CD4-positive, alpha-beta T cell treated with Interleukin-4 for 4 hours (primary cell): Measurements from ENCODE around the gene ANGPTL2.
"Not testable (repeated sequence)": the region's sequence is repeated elsewhere in the genome, so short reads cannot be mapped to it uniquely, and the experiment has no call there.

Source experiments
- DNase-seq: peaks from one replicate; pipeline ENCODE4 v3.0.0-alpha.2; 2020

ANGPTL2 gene

DNA sequence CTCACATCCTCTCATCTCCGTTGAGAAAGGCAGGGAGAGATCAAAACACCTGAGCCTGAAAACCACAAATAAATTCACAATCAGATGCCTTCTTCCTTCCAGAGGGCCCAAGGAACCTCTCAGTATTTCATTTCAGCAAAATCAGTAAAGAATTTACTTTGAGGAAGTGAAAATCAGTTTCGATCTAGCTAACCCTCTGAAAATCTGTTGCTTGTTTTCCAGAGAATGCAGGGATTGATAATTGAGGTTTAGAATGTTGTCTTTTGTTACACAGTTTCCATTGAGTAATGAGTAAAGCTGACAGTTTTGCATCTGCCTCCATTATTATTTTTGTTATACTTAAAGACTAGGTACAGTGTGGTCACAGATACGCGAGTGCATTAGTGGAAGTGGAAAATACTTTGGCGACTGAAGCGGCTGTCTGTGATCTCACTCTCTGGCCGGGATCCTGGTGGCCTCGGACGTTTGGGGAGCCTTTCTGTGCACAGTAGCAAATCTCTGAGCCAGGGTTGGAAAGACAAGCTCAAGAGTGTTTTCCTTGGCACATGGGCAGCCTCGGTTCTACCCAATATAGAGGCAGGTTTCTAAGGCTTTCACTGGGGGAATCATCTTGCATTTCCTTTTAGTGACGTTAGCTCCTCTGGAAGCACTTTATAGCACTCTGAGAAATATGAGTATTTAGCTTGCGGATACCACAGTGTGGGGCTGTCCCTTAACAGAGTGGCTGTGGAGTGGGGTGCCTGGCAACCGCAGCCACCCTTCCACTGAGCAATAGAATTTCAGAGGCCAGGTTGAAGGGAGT is 32.2 kb upstream of the ANGPTL2 start:
- no peak for DNase-seq

DNA sequence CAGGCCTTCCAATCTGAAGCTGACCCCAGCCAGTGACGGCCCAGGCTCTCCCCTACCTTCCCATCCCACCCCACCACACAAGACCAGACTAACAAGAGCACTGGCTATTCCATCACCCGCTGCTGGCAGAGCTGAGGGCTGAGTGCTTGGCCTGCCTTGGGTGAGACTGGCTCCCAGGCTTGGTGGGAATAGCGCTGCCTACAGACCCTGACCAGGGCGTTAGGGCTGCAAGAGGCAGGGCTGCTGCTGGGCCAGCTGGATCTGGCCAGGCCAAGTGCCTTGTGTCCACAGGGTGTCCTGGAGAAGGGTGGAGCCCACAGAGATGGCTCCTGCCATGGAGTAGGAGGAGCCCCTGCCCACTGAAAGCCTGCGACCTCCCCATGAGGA is 31.6 kb upstream of the ANGPTL2 start:
- DNase-seq = no peak

DNA sequence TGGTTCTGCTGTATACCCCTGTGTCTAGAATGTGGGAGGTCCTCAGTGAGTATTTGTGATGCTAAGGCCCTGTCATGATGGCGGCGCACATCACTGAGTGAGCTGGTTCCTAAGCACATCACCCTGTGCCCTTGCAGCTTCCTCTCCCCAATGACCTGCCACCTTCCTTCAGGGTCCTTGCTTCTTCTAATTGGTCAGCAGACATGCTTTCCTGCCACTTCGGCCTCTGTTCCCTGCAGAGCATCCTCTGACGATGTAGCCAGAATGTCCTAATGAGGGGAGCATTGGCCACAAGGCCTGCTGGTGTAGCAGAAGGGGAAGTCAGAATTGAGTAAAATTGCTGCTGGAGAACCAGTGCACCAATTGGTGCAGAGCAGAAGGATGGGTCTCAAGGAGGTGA is 31.1 kb upstream of the ANGPTL2 start:
- DNase-seq = no peak

GRCh38 chr9:127149463-127150390 is 27.3 kb upstream of the ANGPTL2 start:
- DNase-seq = no peak

- DNase-seq = no peak
Measured at GRCh38 chr9:127149010-127149409, 26.6 kb upstream of the ANGPTL2 start.

- no peak for DNase-seq
Measured at GRCh38 chr9:127148014-127148413, 25.6 kb upstream of the ANGPTL2 start.

DNA sequence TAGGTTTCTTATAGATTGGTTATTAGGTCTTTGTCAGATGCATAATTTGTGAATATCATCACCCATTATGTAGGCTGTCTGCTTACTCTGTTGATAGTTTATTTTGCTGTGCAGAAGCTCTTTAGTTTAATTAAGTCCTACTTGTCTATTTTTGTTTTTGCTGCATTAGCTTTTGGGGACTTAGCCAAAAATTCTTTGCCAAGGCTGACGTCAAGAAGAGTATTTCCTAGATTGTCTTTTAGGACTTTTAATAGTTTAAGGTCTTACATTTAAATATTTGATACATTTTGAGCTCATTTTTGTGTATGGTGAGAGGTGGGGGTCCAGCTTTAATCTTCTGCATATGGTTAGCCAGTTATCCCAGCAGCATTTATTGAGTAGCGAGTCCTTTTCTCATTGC is 24.8 kb upstream of the ANGPTL2 start:
- no peak for DNase-seq

- DNase-seq = not testable (repeated sequence)
Measured at GRCh38 chr9:127146841-127147240, 24.4 kb upstream of the ANGPTL2 start.

DNA sequence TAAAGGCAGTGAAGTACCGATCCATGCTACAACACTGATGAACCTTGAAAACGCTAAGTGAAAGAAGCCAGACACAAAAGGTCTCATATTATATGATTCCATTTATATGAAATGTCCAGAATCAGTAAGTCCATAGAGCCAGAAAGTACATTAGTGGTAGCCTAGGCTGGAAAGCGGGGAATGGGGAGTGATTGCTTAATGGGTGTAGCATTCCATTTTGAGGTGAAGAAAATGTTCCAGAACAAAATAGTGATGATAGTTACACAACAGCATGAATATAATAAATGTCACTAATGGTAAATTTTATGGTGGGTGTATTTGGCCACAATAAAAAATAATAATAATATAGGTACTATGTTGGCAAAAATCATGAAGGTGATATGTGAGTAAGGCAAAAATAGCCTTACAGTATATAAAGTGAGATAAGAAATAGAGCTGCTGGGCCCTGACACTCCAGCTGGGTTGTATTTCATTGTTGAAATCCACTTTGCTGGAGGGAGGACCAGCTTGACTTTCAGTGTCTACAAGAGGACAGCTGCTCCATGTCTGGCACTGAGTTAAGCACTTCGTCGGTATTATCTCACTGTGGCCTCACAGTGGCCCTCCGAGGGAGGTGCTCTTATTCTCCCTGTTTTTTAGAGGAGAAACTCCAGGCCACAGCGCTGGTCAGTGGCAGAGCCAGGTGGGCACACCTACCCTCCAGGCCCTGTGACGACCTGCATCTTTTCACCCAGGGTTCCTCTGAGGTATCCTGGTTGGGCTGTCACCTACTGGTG is 22.4 kb upstream of the ANGPTL2 start:
- DNase-seq = no peak

- DNase-seq = no peak
Measured at GRCh38 chr9:127143920-127144465, 21.6 kb upstream of the ANGPTL2 start.

DNA sequence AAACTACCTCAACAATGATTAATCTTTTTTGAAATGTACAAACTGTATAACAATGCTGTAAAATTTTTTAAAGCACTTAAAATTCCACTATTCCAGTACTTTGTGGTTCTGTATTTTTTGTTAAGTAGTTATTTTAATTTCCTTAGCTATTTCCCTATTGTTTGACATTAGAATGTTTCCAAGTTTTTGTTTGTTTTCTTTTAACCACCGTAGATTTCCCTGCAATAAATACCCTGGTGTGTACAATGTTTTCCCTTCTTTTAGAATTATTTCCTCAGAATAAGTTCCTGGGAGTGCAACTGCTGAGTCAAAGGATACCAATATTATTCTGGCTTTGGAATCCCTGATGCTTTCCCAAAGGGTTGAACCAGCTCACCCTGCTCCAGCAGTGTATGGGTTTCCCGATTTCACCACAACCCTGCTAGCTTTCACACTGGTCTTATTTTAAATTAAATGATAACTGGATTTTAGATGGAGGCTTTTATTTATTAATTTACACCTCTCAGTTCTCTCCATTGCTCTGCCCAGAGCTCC is 20.6 kb upstream of the ANGPTL2 start:
- no peak for DNase-seq

DNA sequence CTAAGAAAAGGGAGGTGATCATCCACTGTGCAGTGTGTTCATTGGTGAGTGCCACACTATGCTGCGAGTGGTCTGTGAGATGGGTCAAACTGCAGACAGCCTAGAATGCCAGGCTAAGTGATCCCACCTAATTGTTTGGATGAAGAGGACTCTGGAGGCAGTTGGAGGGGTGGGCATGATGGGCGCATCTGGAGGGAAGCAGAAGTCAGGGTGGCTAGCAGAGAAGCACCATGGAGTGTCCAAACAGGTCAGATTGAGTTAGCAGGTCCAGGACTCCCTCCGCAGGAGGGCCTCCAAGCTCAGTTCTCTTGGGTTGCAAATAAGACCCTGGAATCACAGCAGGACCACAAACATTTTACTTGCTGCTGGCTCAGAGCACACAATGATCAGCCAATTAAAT is 19.9 kb upstream of the ANGPTL2 start:
- no peak for DNase-seq

DNA sequence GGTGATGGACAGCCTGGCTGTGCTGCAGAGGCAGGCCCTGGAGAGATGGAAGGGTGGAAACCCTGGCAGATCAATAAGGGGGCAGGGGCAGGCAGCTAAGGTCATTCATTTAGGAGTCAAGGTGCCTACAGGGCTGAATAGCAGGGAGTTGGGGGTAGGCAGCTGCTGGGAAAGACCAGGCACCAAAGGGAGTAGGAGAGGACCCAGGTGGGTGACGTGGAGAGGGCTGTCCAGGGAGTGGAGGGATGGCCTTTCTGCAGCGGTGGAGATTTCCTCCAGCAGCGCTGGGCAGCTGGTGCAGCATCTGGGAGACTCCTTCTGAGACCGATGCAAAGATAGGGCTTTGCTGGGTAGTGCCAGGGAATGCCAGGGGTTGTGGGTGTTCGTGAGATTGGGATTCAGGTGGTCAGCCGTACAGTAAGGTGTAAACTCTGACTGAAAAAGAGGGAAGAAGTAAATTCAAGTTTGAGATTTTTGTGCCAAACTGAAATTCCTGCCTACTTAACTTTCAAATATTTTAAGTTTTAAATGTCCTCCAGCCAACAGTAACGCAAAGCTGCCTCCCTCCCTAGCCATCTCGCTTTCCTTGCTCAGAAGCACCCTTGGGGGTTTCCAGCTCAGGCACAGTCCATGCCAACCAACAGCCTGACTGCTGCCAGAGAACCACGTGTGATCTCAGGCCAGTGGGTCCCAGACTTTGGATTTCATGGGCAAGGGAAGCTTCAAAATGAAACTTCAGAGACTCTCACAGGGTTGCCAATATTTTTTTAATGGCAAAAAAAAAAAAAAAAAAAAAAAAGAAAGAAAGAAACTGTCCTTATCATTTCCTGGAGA is 18.6 kb upstream of the ANGPTL2 start:
- no peak for DNase-seq

DNA sequence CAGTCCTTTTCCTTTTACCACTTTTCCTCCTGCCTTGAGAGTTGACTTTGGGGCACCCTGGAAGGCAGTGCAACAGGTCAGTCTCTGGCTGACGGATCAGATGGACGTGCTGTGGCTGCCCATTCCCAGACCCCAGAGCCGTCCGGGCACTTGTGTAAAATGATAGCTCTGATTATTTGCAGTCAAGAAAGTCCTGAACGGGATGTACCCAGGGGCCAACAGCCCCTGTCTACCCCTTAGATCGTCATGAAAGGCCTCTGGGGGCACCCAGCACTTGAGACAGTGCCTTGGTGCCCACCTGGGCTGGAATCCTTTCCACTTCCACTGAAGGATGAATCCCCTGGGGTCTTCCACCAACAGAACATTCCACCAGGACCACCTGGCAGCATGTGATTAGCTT is 17.7 kb upstream of the ANGPTL2 start:
- no peak for DNase-seq

DNA sequence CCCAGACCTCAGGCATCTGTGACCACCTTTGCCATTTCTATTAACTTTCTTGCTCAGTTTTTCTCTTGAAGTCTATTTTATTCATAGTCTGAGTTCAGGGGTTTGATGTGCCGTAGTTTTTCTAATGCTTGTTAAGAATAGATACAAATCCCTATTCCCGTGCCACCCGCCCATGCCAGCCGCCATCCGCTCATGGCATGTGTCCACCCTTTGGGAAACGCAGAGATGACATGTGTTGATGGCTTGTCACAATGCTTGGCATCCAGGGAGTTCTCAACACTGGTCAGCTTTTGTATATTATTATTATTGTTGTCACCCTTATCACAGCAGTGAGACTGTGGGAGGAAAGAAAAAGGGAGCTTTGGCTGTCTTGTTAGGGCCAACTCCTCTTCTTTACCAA is 17.3 kb upstream of the ANGPTL2 start:
- no peak for DNase-seq

- no peak for DNase-seq
Measured at GRCh38 chr9:127139071-127139731, 16.8 kb upstream of the ANGPTL2 start.

DNA sequence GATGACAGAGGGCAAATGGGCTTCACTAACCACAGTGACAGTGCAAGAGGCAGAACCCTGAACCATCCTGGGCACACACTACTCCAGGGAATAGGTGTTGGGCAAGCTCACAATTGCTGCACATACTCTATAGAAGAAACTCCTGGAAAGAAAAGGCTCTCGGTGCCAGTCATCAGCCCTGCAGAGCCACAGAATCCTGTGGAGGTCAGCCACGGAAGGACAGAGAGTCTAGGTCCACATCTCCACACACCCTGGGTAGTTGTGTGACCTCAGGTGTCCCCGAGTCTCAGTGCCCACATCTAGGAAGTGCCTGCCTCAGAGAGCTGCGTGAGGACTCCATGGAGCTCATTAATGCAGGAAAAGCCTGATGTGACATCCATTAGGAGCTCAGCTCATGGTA is 16.0 kb upstream of the ANGPTL2 start:
- no peak for DNase-seq

DNA sequence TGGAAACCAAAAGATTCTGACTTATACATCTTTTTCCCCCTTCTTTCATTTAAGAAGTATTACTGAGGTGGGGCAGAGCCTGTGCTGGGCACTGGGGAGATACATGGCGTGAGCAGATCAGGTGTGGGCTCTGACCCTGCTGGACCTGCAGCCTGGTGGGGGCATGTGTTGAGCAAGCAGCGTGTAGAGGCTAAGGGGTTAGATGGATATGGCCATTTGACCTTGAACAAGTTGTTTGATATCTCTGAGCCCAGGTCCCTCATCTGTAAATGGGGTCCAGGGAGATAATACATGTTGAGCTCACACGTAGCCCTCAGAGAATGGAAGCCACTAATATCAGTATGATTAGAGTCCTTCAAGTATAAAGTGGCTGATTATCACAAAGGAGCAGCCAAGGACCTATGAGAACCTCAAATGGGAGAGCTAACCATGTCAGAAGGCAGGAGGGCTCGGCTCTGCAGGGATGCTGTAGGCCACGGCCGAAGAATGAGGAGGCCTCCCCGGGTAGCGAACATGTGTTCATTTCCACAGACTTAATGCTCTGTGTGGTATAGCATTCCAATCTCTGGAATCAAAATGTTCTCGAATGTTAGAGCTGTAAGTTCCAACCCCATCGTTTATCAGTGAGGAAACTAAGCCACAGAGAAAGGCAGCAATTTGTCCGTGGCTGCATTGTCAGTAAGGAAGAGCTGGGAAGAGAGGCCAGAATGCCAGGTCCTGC is 15.4 kb upstream of the ANGPTL2 start:
- no peak for DNase-seq

DNA sequence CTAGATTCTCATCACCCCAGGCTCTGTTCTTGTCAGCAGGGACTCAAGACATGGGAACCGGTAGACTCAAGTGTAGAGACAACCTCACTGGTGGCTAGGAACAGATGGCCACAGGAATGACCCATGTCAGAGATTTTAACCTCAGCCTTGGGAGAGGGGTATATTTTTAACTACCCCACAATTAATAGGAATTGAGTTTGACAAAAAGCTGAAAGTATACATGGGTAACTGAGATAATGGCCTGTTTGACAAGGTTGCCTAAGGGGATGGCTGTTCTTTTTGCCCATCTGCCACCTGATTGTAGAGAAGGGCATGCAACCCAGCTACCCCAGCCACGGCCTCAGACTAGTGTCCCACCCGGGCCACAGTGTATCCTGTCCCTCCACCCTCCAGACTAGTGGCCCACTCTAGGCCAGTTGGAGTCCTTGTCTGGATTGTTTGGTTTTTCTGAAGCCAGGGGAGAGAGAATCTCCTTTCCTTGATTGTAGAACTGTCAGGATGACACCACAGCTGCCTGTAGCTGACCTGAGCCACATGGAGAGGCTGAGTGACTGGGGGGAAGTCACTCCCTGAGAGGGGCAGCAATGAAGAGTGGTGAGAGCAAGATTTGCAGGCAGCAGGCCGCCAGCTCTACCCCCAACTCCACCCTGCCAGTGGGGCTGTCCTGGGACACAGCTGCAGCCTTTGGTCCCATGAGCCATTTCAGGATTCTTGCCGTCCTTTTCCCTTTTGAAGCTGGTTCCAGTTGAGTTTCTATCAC is 14.6 kb upstream of the ANGPTL2 start:
- DNase-seq = no peak
